ENCODE results near the gene GPR157.
"Not testable (repeated sequence)": the region's sequence is repeated elsewhere in the genome, so short reads cannot be mapped to it uniquely, and the experiment has no call there.

The GPR157 gene

DNA sequence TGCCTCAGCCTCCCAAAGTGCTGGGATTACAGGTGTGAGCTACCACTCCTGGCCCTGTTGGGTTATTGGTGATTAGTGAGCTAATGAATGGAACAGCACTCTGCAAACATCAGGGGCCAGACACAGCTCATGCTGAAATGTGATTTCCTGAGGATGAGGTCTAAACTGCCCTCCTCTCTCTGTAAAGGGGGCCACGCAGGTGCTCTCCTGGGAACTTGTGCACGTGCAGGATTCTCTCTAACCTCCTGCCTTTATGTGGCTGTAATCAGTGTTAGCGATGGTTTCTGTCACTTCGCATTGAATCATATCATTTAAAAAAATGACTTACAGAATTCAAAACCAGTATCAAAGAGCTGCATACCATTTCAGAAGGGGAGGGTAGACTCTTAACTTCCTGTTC is 3.6 kb downstream of the GPR157 start (continued):
- TF ChIP-seq, protein P1, sequence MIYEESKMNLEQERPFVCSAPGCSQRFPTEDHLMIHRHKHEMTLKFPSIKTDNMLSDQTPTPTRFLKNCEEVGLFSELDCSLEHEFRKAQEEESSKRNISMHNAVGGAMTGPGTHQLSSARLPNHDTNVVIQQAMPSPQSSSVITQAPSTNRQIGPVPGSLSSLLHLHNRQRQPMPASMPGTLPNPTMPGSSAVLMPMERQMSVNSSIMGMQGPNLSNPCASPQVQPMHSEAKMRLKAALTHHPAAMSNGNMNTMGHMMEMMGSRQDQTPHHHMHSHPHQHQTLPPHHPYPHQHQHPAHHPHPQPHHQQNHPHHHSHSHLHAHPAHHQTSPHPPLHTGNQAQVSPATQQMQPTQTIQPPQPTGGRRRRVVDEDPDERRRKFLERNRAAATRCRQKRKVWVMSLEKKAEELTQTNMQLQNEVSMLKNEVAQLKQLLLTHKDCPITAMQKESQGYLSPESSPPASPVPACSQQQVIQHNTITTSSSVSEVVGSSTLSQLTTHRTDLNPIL (CRISPR knock-in tag; IDR thresholded peaks at IDR 0.05; ENCODE audit: low read depth) = no peak
- TF ChIP-seq TCF4 (CRISPR knock-in tag; IDR thresholded peaks at IDR 0.05; ENCODE audit: borderline replicate concordance) = no peak
- no peak for TF ChIP-seq ZNF70 (CRISPR knock-in tag; IDR thresholded peaks at IDR 0.05)
- TF ChIP-seq BACH2 (CRISPR knock-in tag; IDR thresholded peaks at IDR 0.05; ENCODE audit: borderline replicate concordance) = no peak

DNA sequence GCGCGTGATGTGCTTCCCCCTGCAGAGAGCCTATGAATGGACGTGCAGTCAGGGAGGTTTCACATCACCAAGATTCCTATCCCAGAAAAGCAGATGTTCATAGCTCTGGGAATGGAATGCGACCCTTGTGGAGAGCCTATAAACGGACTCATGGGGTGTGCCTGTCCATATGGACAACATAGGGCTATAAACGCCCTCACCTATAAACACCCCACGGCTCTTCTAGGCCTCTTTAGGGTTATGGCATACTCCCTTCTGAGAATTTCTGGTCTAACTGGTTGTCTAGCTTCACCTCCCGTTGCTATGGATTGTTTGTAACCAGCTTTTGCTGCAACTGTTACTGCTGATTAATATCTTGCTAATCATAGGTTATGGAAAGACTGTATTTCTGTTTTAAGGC is 4.5 kb downstream of the GPR157 start:
- not testable (repeated sequence) for ATAC-seq

DNA sequence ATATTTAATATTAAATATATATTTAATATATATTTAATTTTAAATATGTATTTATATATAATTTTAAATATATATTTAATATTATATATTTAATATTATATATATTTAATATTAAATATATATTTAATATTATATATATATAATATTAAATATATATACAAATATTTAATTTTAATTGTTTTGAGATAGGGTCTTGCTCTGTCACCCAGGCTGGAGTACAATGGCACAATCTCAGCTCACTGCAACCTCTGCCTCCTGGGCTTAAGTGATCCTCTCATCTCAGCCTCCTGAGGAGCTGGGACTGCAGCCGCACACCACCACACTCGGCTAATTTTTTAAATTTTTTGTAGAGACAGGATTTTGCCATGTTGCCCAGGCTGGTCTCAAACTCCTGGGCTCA is 5.2 kb downstream of the GPR157 start:
- not testable (repeated sequence) for ATAC-seq

DNA sequence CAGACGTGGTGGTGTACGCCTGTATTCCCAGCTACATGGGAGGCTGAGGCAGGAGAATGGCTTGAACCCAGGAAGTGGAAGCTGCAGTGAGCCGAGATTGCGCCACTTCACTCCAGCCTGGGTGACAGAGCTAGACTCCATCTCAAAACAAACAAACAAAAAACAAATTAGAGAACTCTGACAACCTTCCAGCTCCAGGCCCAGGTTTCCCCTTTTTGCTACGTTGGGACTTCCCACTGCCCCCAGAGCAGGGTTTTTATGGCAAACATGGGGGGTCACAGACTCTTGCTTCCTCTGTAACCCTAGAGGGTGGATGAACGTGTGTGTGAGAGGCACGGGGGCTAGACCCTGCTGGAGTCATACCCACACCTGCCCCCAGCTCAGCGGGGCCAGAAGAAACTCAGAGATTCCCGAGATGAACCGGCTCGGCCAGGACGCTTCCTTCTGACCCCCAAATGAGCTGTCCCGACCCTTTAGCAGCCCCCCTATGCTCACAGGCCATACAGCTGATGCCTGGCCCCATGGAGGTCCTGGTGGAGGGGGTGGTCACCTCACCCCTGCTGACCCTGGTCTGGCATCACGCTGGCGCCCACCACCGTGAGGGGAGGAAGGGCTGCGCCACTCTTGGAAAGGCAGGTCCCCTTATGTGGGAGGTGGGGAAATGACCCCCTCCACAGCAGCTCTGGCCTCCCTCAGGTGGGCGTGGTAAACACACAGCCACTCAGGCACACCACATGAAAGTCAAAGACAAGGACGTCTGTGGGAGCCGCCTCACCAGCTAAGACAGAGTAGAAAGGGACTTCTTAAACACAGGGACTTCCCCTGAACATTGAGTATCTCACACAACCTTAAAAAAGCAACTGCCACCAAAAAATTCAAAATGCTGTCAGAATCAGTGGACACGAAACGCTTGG is 7.1 kb downstream of the GPR157 start:
- TF ChIP-seq PPARA (CRISPR knock-in tag; IDR thresholded peaks at IDR 0.05; ENCODE audit: borderline replicate concordance) (no peak), OSR1 (CRISPR knock-in tag; IDR thresholded peaks at IDR 0.05) (no peak), GLIS3 (CRISPR knock-in tag; IDR thresholded peaks at IDR 0.05) (no peak), ZC3H10 (CRISPR knock-in tag; IDR thresholded peaks at IDR 0.05) (no peak), ZNF565 (CRISPR knock-in tag; conservative IDR thresholded peaks at IDR 0.05; ENCODE audit: low read depth) (no peak), ZFP30 (CRISPR knock-in tag; IDR thresholded peaks at IDR 0.05) (no peak), ESRRG (CRISPR knock-in tag; IDR thresholded peaks at IDR 0.05) (no peak), TCF4 (CRISPR knock-in tag; IDR thresholded peaks at IDR 0.05; ENCODE audit: borderline replicate concordance) (no peak), ZFP3 (CRISPR knock-in tag; IDR thresholded peaks at IDR 0.05) (no peak), BACH2 (CRISPR knock-in tag; IDR thresholded peaks at IDR 0.05; ENCODE audit: borderline replicate concordance) (no peak), ARNTL (CRISPR knock-in tag; IDR thresholded peaks at IDR 0.05; ENCODE audit: borderline replicate concordance, low read depth) (no peak)
- TF ChIP-seq, protein P2, sequence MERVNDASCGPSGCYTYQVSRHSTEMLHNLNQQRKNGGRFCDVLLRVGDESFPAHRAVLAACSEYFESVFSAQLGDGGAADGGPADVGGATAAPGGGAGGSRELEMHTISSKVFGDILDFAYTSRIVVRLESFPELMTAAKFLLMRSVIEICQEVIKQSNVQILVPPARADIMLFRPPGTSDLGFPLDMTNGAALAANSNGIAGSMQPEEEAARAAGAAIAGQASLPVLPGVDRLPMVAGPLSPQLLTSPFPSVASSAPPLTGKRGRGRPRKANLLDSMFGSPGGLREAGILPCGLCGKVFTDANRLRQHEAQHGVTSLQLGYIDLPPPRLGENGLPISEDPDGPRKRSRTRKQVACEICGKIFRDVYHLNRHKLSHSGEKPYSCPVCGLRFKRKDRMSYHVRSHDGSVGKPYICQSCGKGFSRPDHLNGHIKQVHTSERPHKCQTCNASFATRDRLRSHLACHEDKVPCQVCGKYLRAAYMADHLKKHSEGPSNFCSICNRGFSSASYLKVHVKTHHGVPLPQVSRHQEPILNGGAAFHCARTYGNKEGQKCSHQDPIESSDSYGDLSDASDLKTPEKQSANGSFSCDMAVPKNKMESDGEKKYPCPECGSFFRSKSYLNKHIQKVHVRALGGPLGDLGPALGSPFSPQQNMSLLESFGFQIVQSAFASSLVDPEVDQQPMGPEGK (CRISPR knock-in tag; IDR thresholded peaks at IDR 0.05; ENCODE audit: borderline replicate concordance) = no peak
- TF ChIP-seq, protein P3, sequence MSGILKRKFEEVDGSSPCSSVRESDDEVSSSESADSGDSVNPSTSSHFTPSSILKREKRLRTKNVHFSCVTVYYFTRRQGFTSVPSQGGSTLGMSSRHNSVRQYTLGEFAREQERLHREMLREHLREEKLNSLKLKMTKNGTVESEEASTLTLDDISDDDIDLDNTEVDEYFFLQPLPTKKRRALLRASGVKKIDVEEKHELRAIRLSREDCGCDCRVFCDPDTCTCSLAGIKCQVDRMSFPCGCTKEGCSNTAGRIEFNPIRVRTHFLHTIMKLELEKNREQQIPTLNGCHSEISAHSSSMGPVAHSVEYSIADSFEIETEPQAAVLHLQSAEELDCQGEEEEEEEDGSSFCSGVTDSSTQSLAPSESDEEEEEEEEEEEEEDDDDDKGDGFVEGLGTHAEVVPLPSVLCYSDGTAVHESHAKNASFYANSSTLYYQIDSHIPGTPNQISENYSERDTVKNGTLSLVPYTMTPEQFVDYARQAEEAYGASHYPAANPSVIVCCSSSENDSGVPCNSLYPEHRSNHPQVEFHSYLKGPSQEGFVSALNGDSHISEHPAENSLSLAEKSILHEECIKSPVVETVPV (CRISPR knock-in tag; IDR thresholded peaks at IDR 0.05) = no peak
- ATAC-seq = no peak

DNA sequence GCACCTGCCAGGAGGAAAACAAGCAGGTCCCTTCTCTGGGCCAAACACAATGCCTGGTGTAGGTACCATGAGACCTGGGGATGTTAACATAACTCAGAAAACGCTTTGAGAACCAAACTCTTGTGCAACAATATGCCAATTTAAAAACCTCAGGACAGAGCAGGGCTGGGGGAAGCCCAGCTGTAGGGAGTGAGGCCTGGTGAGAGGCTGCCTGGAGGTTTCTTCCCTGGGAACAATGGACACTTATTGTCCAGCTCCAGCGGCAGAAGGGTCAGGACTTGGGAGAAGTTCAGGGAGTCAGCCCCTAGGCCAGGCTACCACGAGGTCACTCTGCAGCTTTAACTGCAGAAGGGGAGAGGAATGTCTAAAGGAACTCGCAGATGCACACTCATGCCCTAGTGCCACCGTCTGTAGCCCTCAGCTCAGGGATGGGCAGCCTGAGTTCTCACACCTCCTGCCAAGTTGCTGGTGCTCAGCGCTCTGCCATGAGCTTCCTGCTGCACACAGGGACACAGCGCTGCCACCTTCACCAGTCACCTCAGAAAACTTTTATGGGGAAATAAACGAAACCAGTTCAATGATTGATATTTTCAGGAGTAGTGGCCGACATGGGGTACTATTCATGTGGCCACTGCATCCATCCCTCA is 8.5 kb downstream of the GPR157 start:
- TF ChIP-seq ISL1 (CRISPR knock-in tag; IDR thresholded peaks at IDR 0.05) (no peak), ZC3H10 (CRISPR knock-in tag; IDR thresholded peaks at IDR 0.05) (no peak), SNAI2 (CRISPR knock-in tag; IDR thresholded peaks at IDR 0.05) (no peak), PPARA (CRISPR knock-in tag; IDR thresholded peaks at IDR 0.05; ENCODE audit: borderline replicate concordance) (no peak), ZFP30 (CRISPR knock-in tag; IDR thresholded peaks at IDR 0.05) (no peak), CSDC2 (CRISPR knock-in tag; IDR thresholded peaks at IDR 0.05) (no peak), ZNF565 (CRISPR knock-in tag; conservative IDR thresholded peaks at IDR 0.05; ENCODE audit: low read depth) (no peak), TOX (CRISPR knock-in tag; IDR thresholded peaks at IDR 0.05; ENCODE audit: borderline replicate concordance) (no peak), OSR1 (CRISPR knock-in tag; IDR thresholded peaks at IDR 0.05) (no peak), ZFP3 (CRISPR knock-in tag; IDR thresholded peaks at IDR 0.05) (no peak), ARNTL (CRISPR knock-in tag; IDR thresholded peaks at IDR 0.05; ENCODE audit: borderline replicate concordance, low read depth) (no peak), ZNF8 (CRISPR knock-in tag; IDR thresholded peaks at IDR 0.05) (no peak)
- TF ChIP-seq, protein P1 (CRISPR knock-in tag; IDR thresholded peaks at IDR 0.05; ENCODE audit: low read depth) = no peak
- TF ChIP-seq, protein P3 (CRISPR knock-in tag; IDR thresholded peaks at IDR 0.05) = no peak
- ATAC-seq = no peak
